ENCODE measurements around the gene TAF7L. TPM values are rescaled to one million over a fixed set of nuclear protein-coding genes. Genes with fewer than 3 reads are reported as not detected.

Gene TAF7L
- polyA plus RNA-seq, 4 donors = 0.31 to 0.64 (median 0.49) TPM

GRCh38 chrX:101223226-101223625 is 67.9 kb downstream of the TAF7L start:
- no peak for DNase-seq (ENCODE audit: low read depth in 4 of 4, low spot score in 3 of 4)

- no peak for DNase-seq (ENCODE audit: low read depth in 4 of 4, low spot score in 3 of 4)
These were observed 70.4 kb downstream of the TAF7L start for GRCh38 chrX:101220662-101221260.

DNA sequence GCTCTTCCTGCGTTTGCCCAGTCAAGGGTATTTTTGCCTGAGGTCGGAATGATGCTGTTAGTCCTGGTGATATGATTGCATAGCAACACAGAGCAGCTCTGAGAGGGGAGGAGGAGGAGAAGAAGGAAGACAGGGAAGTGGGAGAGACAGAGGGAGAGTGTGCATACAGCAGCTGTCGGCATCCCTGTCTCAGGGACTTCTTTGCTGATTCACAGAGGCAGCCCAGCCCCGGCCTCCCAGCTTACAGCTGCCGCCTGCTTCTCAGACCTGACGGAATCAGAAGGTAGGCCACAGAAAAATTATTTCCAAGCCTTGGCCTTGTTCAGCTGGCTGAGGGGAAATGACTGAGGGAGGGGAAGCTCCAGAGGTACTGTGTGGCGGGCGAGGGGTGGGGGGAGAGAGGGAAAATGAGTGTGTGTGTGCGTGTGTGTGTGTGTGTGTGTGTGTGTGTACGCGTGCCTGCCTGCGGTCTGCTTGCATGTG is 71.2 kb downstream of the TAF7L start:
- peak in 1 of 4 donors; percentile 7 for DNase-seq (ENCODE audit: low read depth in 4 of 4, low spot score in 3 of 4)

GRCh38 chrX:101219116-101219863 is 71.8 kb downstream of the TAF7L start, which contains the start of gene DRP2:
Gene DRP2 (plus strand): TSS chrX:101219786. CDS start chrX:101231648, 11,862 bp downstream.
- DNase-seq (ENCODE audit: low read depth in 4 of 4, low spot score in 3 of 4) = no peak

Other genes with a start within 250 kb of the TAF7L start
- 10 to 100 TPM; 11.0 to 12.4 (median 11.6) TPM for gene TRMT2B, start 239.2 kb downstream of the TAF7L start, polyA plus RNA-seq (ENCODE audit: insufficient read length in 4 of 4)
- 10 to 100 TPM in 1 of 4 donors, 1 to 10 TPM in 3; 7.8 to 10.8 (median 9.1) TPM for gene TMEM35A, start 212.5 kb downstream of the TAF7L start, polyA plus RNA-seq (ENCODE audit: insufficient read length in 4 of 4)
- 1 to 10 TPM; 7.5 to 8.4 (median 7.8) TPM for gene CENPI, start 193.1 kb downstream of the TAF7L start, polyA plus RNA-seq (ENCODE audit: insufficient read length in 4 of 4)
- gene DRP2, start 71.5 kb downstream of the TAF7L start, polyA plus RNA-seq (ENCODE audit: insufficient read length in 4 of 4) = 1 to 10 TPM; 1.5 to 2.2 (median 1.8) TPM
- gene TIMM8A, start 57.4 kb upstream of the TAF7L start, polyA plus RNA-seq (ENCODE audit: insufficient read length in 4 of 4) = 10 to 100 TPM; 17.7 to 19.4 (median 18.6) TPM
- 1 to 10 TPM; 1.4 to 3.9 (median 2.1) TPM for gene BTK, start 94.9 kb upstream of the TAF7L start, polyA plus RNA-seq (ENCODE audit: insufficient read length in 4 of 4)
- 1,000 to 10,000 TPM in 1 of 4 donors, 100 to 1,000 TPM in 3; 919 to 1,205 (median 965) TPM for gene RPL36A, start 99.7 kb upstream of the TAF7L start, polyA plus RNA-seq (ENCODE audit: insufficient read length in 4 of 4)
- gene GLA, start 116.6 kb upstream of the TAF7L start, polyA plus RNA-seq (ENCODE audit: insufficient read length in 4 of 4) = 10 to 100 TPM; 29.8 to 31.8 (median 31.1) TPM
- 100 to 1,000 TPM; 134 to 155 (median 147) TPM for gene HNRNPH2, start 116.9 kb upstream of the TAF7L start, polyA plus RNA-seq (ENCODE audit: insufficient read length in 4 of 4)
- 10 to 100 TPM; 19.0 to 24.6 (median 21.9) TPM for gene ARMCX4, start 194.1 kb upstream of the TAF7L start, polyA plus RNA-seq (ENCODE audit: insufficient read length in 4 of 4)

All from right renal pelvis (tissue), 4 donors.